ENCODE data around the gene RPS3A.
"Not testable (repeated sequence)": the region's sequence is repeated elsewhere in the genome, so short reads cannot be mapped to it uniquely, and the experiment has no call there.

The RPS3A gene

GRCh38 chr4:151114986-151115385 lies 15.6 kb downstream of the RPS3A start:
- no peak for DNase-seq (ENCODE audit: low read depth in 2 of 3, low spot score in 2 of 3)

- DNase-seq (ENCODE audit: low read depth in 2 of 3, low spot score in 2 of 3): no peak
Measured at GRCh38 chr4:151117371-151117962, 18.0 kb downstream of the RPS3A start.

GRCh38 chr4:151129796-151130195 lies 30.4 kb downstream of the RPS3A start:
- no peak for DNase-seq (ENCODE audit: low read depth in 2 of 3, low spot score in 2 of 3)

- DNase-seq (ENCODE audit: low read depth in 2 of 3, low spot score in 2 of 3): no peak
Measured at GRCh38 chr4:151133311-151133710, 33.9 kb downstream of the RPS3A start.

DNA sequence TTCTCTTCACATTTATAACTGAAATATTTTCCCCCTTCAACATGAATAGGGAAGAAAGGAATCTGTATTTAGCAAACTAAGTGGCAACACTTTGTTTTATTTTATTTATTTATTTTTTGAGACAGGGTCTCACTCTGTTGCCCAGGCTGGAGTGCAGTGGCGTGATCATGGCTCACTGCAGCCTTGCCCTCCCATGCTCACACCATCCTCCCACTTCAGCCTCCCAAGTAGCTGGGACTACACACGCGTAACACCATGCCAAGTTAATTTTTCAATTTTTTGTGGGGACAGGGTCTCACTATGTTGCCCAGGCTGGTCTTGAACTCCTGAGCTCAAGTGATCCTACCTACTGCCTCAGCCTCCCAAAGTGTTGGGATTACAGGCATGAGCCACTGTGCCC lies 36.6 kb downstream of the RPS3A start:
- not testable (repeated sequence) for DNase-seq (ENCODE audit: low read depth in 2 of 3, low spot score in 2 of 3)

- DNase-seq (ENCODE audit: low read depth in 2 of 3, low spot score in 2 of 3): no peak
Measured at GRCh38 chr4:151139814-151140213, 40.4 kb downstream of the RPS3A start.

DNA sequence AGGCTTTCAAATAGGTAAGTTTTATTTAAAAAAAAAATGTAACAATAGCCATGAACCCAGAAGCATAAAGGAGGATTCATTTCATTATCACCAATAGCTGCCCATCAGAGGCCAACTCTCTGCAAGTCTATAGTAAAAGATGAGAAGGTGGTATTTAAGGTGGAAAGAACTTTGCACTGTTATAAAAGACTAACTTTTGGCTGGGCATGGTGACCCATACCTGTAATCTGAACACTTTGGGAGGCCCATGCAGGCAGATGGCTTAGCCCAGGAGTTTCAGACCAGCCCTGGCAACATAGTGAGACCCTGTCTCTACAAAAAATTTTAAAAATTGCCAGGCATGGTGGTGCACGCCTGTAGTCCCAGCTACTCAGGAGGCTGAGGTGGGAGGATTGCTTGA lies 43.3 kb downstream of the RPS3A start:
- no peak for DNase-seq (ENCODE audit: low read depth in 2 of 3, low spot score in 2 of 3)

DNA sequence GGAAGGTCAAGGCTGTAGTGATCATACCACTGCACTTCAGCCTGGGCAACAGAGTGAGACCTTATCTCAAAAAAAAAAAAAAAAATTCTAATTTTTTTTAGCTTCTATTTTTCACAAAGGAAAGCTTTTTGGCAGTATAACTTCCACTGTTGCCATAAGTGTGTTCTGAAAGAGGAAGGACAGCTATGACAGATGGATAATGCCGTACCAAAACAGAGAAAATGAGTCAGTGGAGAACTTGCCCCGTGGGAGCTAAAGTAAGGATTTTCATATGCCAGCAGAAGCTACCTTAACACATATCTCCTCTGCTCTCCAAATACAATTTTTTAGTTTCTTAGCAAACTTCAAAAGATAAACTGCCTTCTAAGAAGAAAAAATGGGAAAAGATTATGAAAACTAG lies 43.7 kb downstream of the RPS3A start:
- no peak for DNase-seq (ENCODE audit: low read depth in 2 of 3, low spot score in 2 of 3)

DNA sequence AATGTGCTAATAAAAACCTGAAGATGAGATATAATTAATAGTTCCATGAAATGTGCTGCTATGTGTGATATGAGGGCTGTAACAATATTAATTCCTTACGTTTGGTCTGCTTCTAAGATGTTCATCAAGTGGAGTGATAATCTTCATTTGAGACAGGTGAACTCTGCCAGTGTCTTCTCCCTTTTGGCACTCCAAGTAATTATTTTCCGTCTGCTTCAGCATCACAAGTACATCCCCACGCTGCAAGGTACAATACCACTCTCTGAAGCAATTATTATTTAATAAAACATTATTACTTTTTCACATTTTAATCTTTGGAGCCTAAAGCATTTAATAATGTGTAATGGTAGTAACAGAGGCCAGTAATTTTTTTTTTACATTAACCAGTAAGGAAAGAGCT lies 44.4 kb downstream of the RPS3A start:
- no peak for DNase-seq (ENCODE audit: low read depth in 2 of 3, low spot score in 2 of 3)

DNA sequence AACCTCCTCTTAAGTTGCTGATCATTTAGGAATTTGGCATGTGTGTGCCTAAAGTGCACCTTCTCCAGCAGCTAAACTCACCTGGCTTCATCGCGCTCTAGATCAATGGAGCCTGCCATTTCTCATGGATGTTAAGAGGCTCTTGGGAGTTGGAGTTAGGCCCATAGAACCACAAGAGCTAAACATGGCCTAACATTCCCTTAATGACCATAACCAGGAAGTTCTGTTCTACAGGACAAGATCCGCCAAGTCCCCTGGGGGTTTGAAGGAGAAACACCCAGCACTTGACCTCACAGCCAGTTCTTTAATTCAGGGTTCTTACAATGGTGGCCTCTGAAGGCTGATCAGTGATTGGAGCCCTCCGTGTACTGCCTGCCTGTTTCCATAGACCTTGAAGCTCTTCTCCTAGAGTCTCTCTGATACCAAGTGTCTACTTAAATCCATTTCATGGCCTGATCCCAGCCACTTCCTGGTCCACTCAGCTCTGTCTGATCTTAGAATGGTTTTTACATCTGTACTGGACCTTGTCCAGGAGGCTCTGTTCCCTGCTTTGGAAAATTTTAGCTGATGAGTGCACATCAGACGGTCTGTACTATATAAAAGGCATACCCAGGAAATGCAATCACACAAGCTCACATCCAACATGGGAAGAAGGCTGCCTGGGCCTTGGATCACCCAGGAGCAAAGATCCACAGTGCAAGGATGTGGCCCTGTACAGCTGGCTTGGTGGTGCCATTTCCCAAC lies 45.1 kb downstream of the RPS3A start:
- no peak for DNase-seq (ENCODE audit: low read depth in 2 of 3, low spot score in 2 of 3)

DNA sequence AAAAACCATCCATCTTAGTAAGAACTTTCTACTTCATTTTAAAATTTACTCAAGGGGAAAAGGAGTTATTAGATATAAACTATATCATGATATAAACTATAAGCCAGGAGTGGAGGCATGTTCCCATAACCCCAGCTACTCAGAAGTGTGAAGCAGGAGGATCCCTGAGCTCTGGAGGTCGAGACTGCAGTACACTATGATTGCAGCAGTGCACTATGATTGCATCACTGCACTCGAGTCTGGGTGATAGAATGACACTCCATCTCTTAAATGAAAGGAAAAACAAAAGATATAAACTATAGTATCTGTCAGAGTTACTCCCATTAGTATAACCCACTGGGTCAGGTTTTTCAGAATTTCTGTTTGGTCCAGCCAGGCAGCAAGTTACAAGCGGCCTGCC lies 47.6 kb downstream of the RPS3A start:
- no peak for DNase-seq (ENCODE audit: low read depth in 2 of 3, low spot score in 2 of 3)

DNA sequence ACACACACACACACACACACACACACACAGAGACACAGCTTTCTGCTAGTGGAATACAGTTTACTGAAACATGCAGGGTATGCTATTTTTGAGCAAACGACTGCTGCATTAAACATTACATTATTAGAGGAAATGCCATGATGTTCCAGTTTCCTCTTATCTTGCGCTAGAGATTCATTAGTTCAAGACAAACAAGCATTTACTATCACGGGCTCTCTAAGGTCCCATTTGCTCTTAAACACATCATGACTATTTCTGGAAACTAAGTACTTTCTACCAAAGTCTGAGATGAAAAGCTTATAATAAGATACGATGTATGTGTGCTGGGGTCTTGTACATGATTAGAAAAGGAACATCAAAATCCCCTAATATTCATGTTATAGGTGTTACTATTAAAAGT lies 48.8 kb downstream of the RPS3A start:
- DNase-seq (ENCODE audit: low read depth in 2 of 3, low spot score in 2 of 3): no peak

DNA sequence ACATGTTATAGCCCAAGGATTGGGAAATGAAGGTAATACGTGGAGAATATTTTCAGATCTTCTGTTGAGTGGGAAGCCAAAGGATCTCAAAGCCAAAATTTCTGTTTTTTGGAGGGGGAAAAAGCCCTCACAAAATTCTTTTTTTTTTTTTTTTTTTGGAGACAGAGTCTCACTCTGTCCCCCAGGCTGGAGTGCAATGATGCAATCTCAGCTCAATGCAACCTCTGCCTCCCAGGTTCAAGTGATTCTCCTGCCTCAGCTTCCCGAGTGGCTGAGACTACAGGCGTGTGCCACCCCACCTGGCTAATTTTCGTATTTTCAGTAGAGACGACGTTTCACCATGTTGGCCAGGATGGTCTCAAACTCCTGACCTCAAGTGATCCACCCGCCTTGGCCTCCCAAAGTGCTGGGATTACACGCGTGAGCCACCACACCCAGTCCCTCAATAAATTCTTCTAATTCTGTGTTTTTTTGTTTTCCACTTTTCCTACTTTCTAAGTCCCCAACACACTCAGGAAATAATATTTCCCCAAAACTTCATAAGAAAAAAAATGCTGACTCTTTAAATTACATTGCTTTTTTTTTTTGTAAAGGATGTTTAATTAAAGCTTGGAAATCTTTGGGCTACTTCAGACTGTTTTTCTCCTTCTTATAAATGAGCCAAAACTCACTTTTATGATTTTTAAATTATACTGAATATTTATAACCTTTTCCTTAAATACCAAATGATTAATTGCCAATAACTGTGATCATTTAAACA lies 51.6 kb downstream of the RPS3A start:
- no peak for DNase-seq (ENCODE audit: low read depth in 2 of 3, low spot score in 2 of 3)

- no peak for DNase-seq (ENCODE audit: low read depth in 2 of 3, low spot score in 2 of 3)
Measured at GRCh38 chr4:151152028-151152427, 52.6 kb downstream of the RPS3A start.

GRCh38 chr4:151153585-151153984 lies 54.2 kb downstream of the RPS3A start:
- DNase-seq (ENCODE audit: low read depth in 2 of 3, low spot score in 2 of 3): no peak

Data from activated CD8-positive, alpha-beta memory T cell treated with anti-CD3 and anti-CD28 coated beads for 48 hours (primary cell).